ENCODE results near the gene SLC35F1.

DNA sequence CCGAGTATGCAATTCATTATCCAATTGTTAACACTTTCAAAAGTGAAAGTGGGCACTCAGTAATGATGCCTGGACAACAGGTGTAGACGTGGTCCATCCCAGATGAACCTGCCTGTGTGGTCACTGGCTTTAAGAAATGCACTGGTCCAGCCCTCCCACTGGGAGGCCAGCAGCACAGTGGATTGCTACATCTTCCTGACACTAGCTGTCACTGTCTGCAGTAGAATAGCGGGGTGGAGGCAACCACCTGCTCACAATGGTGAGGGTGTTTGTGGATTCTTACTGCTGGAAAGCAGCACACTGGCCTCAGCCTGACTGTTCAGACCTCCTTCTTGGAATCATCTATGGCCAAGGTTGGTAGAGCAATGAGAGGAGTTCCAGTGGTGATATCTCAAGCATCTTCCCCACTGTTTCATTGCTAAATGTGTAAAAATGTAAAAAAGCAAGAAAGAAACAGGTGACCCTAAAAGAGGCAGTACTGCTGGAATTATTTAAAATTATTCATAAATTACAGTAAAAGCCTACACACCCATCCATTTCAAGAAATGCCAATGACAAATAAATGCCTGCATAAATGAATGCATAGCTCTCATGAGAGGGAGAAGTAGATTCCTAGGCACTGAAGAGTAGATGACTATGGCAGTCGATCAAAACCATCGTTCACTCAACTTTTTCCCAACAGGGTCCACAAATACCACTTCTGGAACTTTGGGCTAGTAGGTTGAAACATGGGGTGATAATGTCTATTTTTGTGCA lies 413.0 kb downstream of the SLC35F1 start:
- TF ChIP-seq, protein P1, sequence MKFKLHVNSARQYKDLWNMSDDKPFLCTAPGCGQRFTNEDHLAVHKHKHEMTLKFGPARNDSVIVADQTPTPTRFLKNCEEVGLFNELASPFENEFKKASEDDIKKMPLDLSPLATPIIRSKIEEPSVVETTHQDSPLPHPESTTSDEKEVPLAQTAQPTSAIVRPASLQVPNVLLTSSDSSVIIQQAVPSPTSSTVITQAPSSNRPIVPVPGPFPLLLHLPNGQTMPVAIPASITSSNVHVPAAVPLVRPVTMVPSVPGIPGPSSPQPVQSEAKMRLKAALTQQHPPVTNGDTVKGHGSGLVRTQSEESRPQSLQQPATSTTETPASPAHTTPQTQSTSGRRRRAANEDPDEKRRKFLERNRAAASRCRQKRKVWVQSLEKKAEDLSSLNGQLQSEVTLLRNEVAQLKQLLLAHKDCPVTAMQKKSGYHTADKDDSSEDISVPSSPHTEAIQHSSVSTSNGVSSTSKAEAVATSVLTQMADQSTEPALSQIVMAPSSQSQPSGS (IDR thresholded peaks at IDR 0.05; ENCODE audit: low read length) = no peak
- TF ChIP-seq NR2C2 (IDR thresholded peaks at IDR 0.05; ENCODE audit: borderline replicate concordance, control insufficient read depth, insufficient read length, low read depth) (no peak), POLR2A (IDR thresholded peaks at IDR 0.05; ENCODE audit: low read depth, low read length) (no peak), NR2F1 (conservative IDR thresholded peaks at IDR 0.05) (no peak), HDAC2 (IDR thresholded peaks at IDR 0.05) (no peak), SIN3A (IDR thresholded peaks at IDR 0.05; ENCODE audit: low read depth, low read length) (no peak), YY1 (IDR thresholded peaks at IDR 0.05; ENCODE audit: low read depth, low read length) (no peak), CHD1 (IDR thresholded peaks at IDR 0.05; ENCODE audit: low read depth, low read length) (no peak), GABPA (IDR thresholded peaks at IDR 0.05; ENCODE audit: low read depth) (no peak)
- TF ChIP-seq, protein P2, sequence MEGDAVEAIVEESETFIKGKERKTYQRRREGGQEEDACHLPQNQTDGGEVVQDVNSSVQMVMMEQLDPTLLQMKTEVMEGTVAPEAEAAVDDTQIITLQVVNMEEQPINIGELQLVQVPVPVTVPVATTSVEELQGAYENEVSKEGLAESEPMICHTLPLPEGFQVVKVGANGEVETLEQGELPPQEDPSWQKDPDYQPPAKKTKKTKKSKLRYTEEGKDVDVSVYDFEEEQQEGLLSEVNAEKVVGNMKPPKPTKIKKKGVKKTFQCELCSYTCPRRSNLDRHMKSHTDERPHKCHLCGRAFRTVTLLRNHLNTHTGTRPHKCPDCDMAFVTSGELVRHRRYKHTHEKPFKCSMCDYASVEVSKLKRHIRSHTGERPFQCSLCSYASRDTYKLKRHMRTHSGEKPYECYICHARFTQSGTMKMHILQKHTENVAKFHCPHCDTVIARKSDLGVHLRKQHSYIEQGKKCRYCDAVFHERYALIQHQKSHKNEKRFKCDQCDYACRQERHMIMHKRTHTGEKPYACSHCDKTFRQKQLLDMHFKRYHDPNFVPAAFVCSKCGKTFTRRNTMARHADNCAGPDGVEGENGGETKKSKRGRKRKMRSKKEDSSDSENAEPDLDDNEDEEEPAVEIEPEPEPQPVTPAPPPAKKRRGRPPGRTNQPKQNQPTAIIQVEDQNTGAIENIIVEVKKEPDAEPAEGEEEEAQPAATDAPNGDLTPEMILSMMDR (IDR thresholded peaks at IDR 0.05 in 2 of 3, conservative IDR thresholded peaks at IDR 0.05 in 1 of 3; ENCODE audit: control insufficient read depth in 2 of 3, extremely low read depth in 1 of 3, insufficient read depth in 1 of 3, low read depth in 3 of 3, low read length in 3 of 3) = no peak
- TF ChIP-seq, protein P3, sequence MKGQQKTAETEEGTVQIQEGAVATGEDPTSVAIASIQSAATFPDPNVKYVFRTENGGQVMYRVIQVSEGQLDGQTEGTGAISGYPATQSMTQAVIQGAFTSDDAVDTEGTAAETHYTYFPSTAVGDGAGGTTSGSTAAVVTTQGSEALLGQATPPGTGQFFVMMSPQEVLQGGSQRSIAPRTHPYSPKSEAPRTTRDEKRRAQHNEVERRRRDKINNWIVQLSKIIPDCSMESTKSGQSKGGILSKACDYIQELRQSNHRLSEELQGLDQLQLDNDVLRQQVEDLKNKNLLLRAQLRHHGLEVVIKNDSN (IDR thresholded peaks at IDR 0.05; ENCODE audit: borderline replicate concordance, extremely low read length, insufficient read depth, low read depth, low read length) = no peak
- TF ChIP-seq, protein P4, sequence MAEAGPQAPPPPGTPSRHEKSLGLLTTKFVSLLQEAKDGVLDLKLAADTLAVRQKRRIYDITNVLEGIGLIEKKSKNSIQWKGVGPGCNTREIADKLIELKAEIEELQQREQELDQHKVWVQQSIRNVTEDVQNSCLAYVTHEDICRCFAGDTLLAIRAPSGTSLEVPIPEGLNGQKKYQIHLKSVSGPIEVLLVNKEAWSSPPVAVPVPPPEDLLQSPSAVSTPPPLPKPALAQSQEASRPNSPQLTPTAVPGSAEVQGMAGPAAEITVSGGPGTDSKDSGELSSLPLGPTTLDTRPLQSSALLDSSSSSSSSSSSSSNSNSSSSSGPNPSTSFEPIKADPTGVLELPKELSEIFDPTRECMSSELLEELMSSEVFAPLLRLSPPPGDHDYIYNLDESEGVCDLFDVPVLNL (IDR thresholded peaks at IDR 0.05; ENCODE audit: low read depth, low read length) = no peak
- TF ChIP-seq, protein P5, sequence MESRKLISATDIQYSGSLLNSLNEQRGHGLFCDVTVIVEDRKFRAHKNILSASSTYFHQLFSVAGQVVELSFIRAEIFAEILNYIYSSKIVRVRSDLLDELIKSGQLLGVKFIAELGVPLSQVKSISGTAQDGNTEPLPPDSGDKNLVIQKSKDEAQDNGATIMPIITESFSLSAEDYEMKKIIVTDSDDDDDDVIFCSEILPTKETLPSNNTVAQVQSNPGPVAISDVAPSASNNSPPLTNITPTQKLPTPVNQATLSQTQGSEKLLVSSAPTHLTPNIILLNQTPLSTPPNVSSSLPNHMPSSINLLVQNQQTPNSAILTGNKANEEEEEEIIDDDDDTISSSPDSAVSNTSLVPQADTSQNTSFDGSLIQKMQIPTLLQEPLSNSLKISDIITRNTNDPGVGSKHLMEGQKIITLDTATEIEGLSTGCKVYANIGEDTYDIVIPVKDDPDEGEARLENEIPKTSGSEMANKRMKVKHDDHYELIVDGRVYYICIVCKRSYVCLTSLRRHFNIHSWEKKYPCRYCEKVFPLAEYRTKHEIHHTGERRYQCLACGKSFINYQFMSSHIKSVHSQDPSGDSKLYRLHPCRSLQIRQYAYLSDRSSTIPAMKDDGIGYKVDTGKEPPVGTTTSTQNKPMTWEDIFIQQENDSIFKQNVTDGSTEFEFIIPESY (IDR thresholded peaks at IDR 0.05) = no peak
- TF ChIP-seq, protein P6, sequence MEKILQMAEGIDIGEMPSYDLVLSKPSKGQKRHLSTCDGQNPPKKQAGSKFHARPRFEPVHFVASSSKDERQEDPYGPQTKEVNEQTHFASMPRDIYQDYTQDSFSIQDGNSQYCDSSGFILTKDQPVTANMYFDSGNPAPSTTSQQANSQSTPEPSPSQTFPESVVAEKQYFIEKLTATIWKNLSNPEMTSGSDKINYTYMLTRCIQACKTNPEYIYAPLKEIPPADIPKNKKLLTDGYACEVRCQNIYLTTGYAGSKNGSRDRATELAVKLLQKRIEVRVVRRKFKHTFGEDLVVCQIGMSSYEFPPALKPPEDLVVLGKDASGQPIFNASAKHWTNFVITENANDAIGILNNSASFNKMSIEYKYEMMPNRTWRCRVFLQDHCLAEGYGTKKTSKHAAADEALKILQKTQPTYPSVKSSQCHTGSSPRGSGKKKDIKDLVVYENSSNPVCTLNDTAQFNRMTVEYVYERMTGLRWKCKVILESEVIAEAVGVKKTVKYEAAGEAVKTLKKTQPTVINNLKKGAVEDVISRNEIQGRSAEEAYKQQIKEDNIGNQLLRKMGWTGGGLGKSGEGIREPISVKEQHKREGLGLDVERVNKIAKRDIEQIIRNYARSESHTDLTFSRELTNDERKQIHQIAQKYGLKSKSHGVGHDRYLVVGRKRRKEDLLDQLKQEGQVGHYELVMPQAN (conservative IDR thresholded peaks at IDR 0.05) = no peak
